Epithelial cell of esophagus (primary cell): ENCODE results near the gene GRM7.

ENCODE experiments used
- DNase-seq: peaks from one replicate; pipeline ENCODE4 v3.0.0; 2010; ENCODE audit warnings: low read depth
- H3K4me3 ChIP-seq: 2 replicates; pipeline ENCODE4 v1.5.1; 2011; ENCODE audit warnings: mild to moderate bottlenecking, low read length, control low read depth
- CTCF ChIP-seq: IDR thresholded peaks from 2 replicates; pipeline ENCODE4 v1.5.1; 2011; ENCODE audit warnings: low read depth, mild to moderate bottlenecking, low read length, control low read depth, inconsistent platforms; ENCODE audit not compliant: insufficient read depth; ENCODE audit errors: missing control alignments

Gene GRM7

GRCh38 chr3:7075117-7075516, 214.2 kb downstream of the GRM7 start:
- no peak for DNase-seq
- H3K4me3 ChIP-seq = no peak overlapping the region
- no peak for TF ChIP-seq CTCF

- TF ChIP-seq CTCF = peak; percentile 14
- no peak for DNase-seq
- no peak overlapping the region for H3K4me3 ChIP-seq
Observed at GRCh38 chr3:7075901-7076300, 215.0 kb downstream of the GRM7 start.

- H3K4me3 ChIP-seq = no peak overlapping the region
- TF ChIP-seq CTCF = no peak
- DNase-seq = no peak
Observed at GRCh38 chr3:7082244-7082643, 221.3 kb downstream of the GRM7 start.

GRCh38 chr3:7086417-7086816, 225.5 kb downstream of the GRM7 start:
- no peak for TF ChIP-seq CTCF
- DNase-seq = no peak
- no peak overlapping the region for H3K4me3 ChIP-seq

- H3K4me3 ChIP-seq = no peak overlapping the region
- no peak for TF ChIP-seq CTCF
- DNase-seq = no peak
Observed at GRCh38 chr3:7095116-7095515, 234.2 kb downstream of the GRM7 start.

GRCh38 chr3:7100136-7100535, 239.2 kb downstream of the GRM7 start:
- no peak for TF ChIP-seq CTCF
- DNase-seq = no peak

GRCh38 chr3:7106635-7107034, 245.7 kb downstream of the GRM7 start:
- no peak overlapping the region for H3K4me3 ChIP-seq
- no peak for TF ChIP-seq CTCF
- DNase-seq = no peak

More at GRCh38 chr3:7100136-7100535, 239.2 kb downstream of the GRM7 start:
- no peak overlapping the region for H3K4me3 ChIP-seq
